GM12864 (cell line): ENCODE data around the gene TLX2.
"Not testable (repeated sequence)": the region's sequence is repeated elsewhere in the genome, so short reads cannot be mapped to it uniquely, and the experiment has no call there.

ENCODE experiments used
- DNase-seq: peaks from one replicate; pipeline ENCODE4 v3.0.0-alpha.2; 2011; ENCODE audit warnings: low read depth
- H3K4me3 ChIP-seq: 2 replicates; pipeline ENCODE4 v1.5.1; 2011; ENCODE audit warnings: mild to moderate bottlenecking, low read depth, low read length, control low read depth
- TF ChIP-seq, protein P1 (sequence below): IDR thresholded peaks from 2 replicates; pipeline ENCODE4 v1.5.1; 2011; ENCODE audit warnings: low read depth, mild to moderate bottlenecking, moderate library complexity, low read length, control low read depth, inconsistent platforms; ENCODE audit errors: missing control alignments

TLX2 gene

GRCh38 chr2:74514368-74515270, at the start of gene TLX2:
TLX2 (plus strand) TSS chr2:74514450; CDS start chr2:74514807, 357 bp downstream.
- TF ChIP-seq, protein P1, sequence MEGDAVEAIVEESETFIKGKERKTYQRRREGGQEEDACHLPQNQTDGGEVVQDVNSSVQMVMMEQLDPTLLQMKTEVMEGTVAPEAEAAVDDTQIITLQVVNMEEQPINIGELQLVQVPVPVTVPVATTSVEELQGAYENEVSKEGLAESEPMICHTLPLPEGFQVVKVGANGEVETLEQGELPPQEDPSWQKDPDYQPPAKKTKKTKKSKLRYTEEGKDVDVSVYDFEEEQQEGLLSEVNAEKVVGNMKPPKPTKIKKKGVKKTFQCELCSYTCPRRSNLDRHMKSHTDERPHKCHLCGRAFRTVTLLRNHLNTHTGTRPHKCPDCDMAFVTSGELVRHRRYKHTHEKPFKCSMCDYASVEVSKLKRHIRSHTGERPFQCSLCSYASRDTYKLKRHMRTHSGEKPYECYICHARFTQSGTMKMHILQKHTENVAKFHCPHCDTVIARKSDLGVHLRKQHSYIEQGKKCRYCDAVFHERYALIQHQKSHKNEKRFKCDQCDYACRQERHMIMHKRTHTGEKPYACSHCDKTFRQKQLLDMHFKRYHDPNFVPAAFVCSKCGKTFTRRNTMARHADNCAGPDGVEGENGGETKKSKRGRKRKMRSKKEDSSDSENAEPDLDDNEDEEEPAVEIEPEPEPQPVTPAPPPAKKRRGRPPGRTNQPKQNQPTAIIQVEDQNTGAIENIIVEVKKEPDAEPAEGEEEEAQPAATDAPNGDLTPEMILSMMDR: no peak
- H3K4me3 ChIP-seq: no peak within 1 kb of the TSS; the same call in 1 of the 2 replicates
- no peak for DNase-seq

DNA sequence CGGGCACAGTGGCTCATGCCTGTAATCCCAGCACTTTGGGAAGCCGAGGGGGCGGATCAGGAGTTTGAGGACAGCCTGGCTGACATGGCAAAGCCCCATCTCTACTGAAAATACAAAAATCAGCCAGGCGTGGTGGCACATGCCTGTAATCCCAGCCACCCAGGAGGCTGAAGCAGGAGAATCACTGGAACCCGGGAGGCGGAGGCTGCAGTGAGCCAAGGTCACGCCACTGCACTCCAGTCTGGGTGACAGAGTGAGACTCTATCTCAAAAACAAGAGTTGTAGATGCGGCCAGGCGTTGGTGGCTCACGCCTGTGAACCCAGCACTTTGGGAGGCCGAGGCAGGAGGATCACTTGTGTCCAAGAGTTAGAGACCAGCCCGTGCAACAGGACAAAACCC, 43.5 kb upstream of the TLX2 start:
- not testable (repeated sequence) for DNase-seq, H3K4me3 ChIP-seq

DNA sequence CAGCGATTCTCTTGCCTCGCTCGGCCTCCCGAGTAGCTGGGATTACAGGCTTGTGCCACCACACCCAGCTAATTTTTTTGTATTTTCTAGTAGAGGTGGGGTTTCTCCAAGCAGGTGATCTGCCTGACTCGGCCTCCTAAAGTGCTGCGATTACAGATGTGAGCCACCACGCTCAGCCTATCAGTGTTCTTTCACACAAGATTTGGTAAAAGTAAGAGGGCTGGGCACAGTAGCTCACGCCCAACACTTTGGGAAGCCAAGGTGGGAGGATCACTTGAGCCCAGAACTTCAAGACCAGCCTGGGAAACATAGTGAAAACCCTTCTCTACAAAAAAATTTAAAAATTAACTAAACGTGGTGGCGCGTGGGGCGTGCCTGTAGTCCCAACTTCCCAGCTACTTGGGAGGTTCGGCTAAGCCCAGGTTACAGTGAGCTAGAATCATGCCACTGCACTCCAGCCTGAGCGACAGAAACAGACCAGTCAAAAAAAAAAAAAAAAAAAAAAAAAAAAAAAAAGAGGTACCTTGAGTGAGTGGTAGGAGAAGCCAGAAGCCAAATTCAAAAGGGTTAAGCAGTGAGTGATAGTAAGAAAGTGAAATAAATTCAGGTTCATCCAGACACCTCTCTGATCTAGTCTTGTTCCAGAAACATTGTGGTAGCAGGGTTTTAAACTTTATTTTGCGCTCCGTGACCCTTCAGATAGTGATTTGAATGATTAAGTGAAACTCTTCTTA, 42.8 kb upstream of the TLX2 start:
- peak overlapping the region; percentile 79 for H3K4me3 ChIP-seq
- DNase-seq: no peak
- TF ChIP-seq, protein P1: no peak

DNA sequence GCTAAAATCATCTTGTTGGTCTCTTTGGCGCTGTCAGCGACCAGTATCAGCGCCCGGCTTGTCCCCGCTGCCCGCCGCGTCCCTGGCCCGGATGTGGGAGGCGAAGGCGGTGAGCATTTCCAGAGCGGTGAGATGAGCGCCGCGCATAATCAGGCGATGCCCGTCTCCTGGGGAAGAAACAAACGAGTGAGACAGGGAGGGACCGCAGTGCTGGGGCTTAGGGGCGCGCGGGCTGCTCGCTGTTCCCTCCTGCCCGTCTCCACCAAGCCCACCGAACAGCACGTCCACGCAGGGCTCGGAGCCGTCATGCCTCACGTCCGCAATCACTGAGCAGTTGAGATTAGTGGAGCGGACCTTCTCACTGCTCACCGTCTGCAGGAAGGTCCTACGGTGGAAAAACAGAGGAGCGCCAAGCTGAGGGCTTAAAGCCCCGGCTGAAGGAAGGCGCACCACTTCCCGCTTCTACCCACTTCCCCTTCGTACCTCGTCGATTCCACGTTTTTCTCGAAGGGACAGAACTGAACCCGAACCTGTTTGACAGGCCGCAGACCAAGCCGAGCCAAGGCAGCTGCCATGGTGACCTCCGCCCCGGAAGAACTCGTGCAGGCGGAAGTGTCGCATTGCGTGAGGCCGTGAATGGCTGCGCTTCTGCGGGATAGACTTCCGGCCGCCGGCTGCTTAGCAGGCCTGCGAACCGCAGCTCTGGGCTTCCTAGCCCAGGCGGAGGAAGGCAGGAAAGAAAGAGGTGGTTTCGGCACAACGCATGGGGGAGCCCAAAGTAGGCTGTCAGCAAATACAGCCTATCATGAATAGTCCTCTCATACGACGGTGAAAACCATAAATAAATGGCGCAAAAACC, 41.9 kb upstream of the TLX2 start, which contains the start of gene MRPL53:
Gene MRPL53 (minus strand): TSS at position 595 of the 859 bp plus-strand sequence. CDS start 20 bp downstream, at position 575.
- peak within 1 kb of the TSS; percentile 79 for H3K4me3 ChIP-seq
- peak; percentile 92 for DNase-seq
- TF ChIP-seq, protein P1: no peak

DNA sequence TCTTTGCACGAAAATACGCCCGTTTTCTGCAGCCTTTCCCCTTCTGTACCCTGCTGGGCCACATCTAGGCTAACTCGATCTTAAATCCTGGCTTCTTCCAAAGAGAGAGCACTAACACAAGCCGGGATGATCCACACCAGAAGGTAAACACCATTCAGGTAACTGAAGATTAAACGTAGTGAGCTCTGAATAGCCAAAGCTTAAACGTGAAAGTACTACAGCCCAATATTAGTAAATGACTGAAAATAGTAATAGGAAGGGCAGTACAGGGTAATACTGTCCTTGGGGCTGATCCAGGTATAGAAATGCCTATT, 41.3 kb upstream of the TLX2 start:
- peak overlapping the region; percentile 79 for H3K4me3 ChIP-seq
- DNase-seq: no peak
- TF ChIP-seq, protein P1: no peak

DNA sequence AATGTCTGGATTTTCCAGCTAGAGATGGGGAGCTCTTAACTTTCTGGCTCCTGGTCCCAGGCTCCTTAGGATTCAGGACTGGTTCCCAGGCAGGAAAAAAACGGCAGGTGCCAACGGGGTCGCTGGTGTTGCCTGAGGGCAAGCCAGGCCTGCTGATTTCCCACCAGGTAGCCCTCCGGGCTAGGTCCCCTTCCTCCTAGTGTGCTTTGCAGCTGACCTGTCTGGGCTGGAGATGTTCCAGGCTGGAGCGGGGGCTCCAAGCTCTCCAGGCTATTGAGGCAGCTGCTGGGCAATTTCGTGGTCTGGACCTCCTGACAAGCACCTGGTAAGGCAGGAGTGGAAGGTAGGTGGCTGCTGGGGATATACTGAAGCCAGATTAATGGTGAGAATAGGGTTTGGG, 39.8 kb upstream of the TLX2 start:
- no peak overlapping the region for H3K4me3 ChIP-seq
- TF ChIP-seq, protein P1: no peak
- no peak for DNase-seq

DNA sequence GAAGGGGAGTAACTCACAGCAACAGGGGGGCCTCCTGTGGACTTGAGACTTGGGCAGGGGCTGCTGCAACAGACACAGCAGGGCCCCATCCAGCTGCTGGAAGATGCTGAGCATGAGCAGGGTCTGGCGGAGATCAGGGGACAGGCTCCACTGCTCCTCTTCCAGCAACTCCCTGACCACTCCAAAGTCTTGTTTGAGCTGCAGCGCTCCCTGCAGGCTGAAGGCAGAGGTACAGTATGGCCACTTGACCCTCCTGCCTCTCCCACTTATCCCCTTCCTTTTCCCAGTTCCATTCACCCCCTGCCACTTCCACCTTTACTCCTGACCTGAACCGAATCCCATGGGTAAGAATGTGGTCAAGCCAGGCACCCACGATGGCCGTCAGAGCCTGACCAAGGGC, 39.4 kb upstream of the TLX2 start:
- no peak overlapping the region for H3K4me3 ChIP-seq
- DNase-seq: no peak
- TF ChIP-seq, protein P1: peak; percentile 55
